Stimulated activated CD8-positive, alpha-beta memory T cell treated with anti-CD3 and anti-CD28 coated beads, Interleukin-2, amount 100 ng/mL, for 48 hours (primary cell): ENCODE data around the gene TFF1.

ENCODE experiments used
- DNase-seq, 2 donors: peaks; one replicate each; pipeline ENCODE4 v3.0.0-alpha.2; 2020; ENCODE audit warnings: low read depth in 2 of 2

TFF1 gene

DNA sequence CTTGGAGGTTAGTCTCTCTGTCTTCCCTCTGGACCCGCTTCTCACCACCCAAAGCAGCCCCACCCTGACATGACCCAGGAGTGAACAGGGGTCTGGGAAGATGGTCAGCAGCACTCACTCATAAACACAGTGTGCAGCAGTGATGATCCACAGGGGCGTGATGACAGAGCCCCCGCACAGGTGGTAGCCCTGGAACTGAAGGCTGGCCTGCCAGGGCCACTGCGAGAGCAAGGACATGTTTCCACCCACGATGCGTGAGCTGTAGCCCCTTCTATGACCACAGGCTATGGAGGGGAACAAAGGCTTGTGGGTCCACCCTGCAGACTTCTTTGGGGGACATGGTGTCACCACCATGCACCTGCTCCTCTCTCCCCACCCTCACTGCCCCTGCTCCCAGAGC lies 16.6 kb upstream of the TFF1 start:
- no peak for DNase-seq

DNA sequence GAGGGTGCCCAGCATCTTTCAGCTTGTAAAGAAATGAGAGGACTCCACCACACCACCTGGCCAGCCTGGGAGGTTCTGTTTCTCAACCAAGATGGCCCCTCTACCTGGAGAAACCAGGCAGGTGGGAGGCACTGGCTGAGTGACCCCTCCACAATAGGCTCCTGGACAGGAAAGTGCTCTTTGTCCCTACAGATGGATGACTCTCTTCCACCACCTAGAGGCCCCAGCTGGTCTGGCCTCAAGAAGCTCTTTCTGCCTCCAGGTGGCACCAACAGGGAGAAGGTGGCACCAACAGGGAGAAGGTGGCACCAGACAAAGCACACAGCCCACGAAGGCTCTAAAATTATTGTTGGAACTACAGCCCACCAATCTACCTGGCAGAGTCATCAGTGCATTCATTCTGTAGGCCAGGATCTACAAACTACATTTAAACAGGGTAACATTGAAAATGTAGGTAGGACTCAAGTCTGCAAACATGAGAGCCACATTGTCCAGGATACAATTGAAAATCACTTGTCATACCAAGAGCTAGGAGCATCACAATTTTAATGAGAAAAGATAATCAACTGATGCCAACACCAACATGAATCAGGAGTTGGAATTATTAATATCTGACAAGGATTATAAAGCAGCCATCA lies 15.1 kb upstream of the TFF1 start:
- no peak for DNase-seq

DNA sequence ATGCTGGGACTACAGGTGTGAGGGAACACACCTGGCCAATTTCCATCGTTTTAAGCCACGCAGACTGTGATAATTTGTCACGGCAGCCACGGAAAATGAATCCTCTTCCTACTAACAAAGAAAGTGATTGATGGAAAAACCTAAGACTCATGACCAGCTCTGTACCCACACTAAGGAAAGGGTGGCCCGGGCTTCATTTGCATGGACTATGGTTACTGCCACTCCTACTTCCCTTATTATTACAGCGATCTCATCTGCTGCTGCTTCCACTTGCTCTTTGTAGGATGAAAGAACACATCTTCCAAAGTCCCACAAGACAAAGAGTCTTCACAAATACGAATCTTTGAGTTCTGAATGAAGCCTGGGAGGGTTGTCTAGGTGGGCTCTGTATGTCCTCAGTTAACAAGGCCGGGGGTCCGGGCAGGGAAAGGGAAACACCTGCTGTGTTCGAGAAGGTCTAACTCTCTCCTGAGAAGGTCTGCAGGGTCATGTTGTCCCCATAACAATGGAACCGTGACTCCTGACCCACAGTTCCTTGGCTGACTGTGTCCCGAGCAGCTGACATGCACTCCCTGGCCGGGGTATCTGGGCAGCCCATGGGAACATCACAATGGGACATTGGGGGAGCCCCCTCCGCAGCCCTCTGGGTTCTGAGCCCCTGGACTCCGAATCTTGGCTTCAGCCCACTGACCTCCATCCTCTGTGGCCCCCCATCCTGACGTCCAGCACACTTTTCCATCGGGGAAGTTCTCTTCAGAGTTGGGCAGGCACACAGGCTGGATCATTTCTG lies 13.3 kb upstream of the TFF1 start:
- no peak for DNase-seq

DNA sequence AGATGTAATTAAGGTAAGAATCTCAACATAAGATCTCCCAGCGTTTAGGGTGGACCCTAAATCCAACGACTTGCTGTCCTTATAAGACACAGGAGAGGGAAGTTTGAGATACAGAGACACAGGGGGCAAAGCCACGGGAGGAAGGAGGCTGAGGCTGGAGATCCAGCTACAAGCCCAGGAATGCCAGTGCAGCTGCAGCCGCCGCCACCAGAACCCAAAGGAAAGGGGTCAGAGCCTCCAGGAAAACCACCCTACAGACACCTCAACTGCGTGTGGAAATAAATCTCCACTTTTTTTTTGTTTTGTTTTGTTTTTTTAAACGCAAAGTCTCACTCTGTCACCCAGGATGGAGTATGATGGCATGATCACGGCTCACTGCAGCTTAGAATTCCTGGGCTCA lies 12.1 kb upstream of the TFF1 start:
- DNase-seq = no peak

DNA sequence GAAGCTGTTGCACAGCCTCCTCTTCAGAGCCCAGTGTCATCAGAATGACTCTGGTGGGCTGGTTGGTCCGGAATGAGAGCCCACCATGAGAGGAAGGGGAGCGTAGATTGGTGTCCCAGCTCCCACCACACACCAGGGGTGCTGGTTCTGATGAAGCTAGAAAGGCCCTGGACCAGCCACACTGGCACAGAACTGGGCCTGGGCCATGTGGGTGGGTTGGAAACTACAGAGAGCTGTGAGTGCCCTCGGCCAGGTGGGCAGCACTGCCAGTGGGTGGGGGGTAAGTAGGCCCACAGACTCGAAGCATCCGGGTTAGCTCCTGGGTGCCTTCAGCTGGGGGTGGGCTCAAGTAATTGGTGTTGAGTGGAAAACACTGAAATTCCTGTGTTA lies 11.6 kb upstream of the TFF1 start:
- no peak for DNase-seq

DNA sequence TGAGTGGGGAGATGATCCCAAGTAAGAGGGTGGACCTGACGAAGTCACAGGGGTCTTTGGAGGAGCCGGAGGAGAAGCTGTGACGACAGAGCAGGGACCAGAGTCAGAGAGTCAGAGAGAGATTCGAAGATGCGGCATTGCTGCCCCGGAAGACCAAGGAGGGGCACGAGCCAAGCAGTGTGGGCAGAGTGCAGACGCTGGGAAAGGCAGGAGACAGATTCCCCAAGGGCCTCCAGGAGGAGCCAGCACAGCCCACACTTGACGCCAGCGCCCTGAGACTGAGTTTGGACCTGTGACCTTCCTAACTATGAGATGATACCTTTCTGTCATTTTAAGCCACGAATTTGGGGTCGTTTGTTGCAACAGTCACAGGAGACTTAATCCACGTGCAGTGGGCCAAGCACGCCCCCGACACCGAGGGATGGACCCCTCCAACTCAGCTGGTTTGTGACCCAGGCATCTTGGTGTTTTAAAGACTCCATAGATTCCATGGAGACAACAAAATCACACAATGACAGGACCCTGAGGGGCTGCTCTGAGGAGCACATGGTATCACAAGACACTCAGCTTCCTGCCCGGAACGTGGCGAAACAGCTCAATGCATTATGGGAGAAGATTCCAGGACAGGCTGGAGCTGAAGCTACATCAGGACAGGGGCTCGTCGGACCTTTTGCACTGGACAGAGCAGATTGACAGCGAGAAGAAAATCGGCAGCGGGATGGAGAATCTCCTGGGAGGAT lies 11.0 kb upstream of the TFF1 start:
- no peak for DNase-seq

DNA sequence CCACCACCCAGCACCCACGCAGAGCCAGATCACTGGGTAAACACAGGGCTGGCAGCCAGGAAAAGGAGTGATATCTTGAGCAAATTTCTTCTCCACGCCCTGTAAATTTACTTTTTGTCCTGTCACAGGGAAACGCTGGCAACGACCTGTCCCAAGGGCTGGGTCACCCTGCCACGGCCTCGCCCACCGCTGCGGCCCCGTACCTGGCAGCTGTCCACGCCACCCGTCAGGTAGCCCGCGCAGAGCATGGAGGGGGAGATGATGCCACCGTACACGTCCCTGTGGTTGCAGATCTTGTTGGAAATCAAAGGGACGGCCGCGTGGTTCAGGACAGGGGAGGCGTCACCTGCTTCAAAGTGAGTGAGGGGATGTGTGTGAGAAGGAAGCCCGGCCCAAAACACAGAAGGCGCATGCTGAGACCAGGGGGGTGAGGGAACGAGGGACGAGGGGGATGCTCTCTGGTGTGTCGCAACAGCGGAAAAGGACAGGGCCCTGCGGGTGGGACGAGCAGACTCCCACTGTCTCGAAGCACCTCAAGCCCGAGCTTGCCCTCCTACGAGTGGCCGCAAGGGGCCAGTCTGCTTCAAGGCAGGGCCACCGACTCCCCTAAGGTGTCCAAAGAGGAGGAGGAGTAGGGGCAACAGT lies 10.1 kb upstream of the TFF1 start:
- DNase-seq = no peak

DNA sequence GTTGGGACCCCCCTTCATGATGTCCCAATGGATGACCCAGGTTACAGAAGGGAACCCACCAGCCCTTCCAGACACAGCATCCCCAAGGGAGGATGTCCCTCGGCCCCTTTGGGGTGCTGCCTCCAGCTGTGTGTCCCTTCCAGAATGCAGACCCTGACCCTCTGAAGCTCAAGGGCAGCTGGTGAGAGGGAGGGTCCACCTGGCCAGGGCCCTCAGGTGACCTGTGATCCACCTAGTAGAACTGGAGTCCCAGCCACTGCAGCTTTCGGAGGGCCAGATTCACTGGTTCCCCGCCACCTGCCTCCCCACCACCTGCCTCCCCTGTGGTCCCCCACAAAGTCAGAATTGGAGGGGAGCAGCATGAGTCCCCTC lies 9.6 kb upstream of the TFF1 start:
- DNase-seq = no peak

DNA sequence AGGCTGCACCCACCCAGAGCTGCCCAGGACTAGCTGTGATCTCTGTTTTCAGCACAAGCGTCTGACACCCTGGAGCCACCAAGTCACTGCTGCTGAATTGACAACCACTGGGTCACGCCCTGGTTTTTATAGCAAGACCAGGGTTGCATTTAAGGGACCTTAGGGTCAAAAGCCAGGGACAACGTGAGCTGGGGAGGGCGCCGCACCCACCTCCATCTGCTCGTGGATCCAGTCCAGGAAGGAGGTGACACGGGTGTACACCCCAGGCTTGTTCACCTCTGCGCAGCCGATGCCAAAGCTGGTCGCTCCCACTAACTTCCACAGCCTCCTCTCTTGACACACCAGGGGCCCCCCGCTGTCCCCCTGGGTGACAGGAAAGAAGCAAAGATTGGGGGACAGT lies 9.2 kb upstream of the TFF1 start:
- no peak for DNase-seq

DNA sequence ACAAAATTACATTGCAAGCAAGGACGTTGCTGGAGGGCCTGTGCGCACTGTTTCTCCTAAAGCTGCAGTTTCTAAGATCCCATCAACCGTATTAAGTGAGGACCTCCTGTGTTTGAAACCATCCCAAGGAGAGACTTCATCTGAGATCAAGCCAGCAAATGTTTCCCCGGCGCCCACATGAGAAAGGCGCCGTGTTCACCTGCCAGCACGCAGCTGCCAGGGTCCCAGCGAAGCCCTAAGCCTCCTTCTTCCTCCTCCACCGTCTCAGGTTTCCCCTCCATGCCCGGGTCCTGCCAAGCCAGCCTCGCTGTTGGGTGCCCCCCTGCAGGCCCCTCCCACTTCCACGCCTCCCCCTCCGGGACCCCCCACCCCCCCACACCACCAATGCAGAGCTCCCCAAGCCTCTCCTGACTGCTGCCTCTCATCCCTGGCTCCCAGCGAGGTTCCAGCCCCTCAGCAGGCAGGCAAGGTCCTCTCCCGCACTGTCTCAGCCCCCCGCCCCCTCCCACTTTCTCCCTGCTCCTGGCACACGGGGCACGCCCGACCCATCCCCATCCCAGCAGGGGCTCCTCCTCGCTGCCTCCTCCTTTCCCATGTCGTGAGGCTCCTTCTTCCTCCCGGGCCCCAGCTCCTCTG lies 8.6 kb upstream of the TFF1 start:
- no peak for DNase-seq

DNA sequence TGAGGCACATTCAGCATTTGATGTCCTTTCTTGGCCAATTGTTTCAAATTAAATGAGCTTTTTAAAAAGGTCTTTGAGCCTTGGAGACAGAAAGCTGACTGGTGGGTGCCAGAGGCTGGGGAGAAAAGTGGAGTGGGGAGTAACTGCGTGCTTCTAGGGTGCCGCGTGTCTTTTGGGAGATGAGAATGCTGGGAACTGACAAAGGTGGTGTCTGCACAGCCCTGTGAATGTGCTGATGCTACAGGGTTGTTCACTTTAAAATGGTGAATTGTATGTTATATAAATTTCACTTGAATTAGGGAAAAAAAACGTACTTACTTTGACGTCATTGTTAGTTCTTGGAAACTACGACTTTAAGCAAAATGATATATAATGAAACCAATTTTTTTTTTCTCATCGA lies 8.1 kb upstream of the TFF1 start:
- DNase-seq = no peak

DNA sequence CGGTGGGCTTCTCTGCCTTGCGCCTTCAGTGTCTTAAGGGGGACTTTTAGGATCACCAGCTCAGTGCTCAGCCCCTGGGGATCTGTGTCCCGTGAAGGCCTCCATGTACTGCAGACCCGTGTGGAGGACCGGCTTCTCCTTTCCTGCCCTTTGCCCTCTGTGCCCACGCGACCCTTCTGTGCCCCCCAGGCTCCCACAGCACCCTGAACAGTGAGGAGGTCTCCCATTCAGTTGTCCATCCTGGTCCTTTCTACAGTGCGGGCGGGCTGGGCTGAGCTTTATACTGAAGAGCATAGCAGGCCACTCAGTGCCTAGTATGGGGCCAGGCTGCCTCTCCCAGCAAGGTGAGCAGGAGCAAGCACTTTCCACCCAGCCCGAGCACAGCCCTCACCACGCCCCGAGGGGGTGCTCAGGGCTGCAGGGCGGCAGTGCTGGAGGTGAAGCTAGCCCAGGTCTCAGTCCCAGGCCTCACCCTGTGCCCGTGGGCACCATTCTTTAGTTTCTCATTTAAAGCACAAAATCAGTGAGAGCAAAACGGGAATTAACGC lies 7.6 kb upstream of the TFF1 start:
- DNase-seq = no peak

DNA sequence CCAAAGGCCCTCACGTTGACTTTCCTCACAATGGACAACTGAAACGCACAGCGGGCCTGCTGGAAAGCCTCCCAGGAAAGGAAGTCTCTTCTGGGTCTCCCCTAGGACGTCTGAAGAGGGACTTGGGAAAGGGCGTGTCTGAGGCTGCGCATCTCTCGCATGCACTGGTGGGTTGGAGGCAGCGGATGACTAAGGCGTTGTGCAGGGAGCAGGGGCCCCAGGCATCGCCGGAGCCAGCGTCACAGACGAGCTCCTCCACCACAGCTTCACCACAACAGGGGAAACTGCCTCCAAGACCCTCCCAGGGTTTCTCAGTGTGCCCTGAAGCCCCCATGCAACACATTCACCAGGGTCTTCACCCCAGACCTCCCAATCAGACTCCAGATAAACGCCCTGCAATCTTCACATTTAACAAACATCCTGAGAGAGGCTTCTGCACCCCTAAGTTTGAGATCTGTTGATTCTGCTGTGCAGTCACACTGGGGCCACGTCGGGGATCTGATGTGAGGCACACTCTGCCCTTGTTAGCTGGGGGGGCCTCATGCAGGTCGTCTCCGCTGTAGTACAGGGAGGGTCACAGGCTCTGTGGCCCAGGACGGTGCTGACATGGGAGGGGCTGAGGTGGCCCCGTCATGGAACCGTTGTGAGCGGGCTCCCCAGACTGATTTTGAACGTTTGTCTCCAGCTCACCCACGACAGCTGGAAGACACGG lies 7.0 kb upstream of the TFF1 start:
- peak; percentile 37 to 47 for DNase-seq

DNA sequence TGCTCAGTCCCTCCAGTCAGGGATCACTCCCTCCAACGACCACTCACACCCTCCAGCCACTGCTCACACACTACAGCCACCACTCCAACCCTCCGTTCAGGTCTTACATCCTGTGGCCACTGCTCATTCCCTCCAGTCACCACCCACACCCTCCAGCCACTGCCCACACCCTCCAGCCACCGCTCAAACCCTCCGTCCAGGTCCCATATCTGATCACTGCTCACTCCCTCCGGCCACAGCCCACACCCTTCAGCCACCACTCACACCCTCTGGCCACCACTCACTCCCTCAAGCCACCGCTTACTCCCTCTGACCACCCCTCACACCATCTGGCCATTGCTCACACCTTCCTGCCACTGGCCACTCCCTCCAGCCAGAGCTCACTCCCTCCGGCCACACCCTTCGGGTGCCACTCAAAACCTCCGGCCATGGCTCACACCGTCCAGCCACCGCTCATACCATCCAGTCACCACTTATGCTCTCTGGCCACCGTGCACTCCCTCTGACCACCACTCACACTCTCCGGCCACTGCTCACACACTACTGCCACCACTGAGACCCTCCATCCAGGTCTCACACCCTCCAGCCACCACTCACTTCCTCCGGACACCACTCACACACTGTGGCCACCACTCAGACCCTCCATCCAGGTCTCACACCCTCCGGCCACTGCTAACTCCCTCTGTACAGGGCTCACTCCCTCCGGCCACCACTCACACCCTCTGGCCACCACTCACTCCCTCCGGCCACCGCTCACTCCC lies 4.7 kb upstream of the TFF1 start:
- no peak for DNase-seq

DNA sequence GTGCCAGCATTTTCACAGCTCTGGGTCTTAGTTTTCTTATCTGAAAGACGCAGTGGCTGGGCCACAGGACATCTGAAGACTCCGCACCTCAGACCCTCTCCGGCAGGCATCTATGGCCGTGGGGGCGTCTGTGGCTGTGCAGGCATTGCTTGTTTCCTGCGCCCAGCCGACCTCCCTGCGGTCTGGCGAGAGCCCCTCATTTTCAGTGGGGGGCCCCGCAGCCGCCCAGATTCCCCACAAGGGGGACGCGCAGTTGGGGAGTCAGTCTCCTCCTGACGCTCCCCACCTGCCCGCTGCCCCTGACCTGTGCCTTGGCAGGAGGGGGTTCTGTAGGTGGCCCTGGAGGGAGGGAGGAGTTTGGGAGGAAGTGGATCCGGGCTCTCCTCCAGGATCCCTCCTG lies 3.5 kb upstream of the TFF1 start:
- no peak for DNase-seq

DNA sequence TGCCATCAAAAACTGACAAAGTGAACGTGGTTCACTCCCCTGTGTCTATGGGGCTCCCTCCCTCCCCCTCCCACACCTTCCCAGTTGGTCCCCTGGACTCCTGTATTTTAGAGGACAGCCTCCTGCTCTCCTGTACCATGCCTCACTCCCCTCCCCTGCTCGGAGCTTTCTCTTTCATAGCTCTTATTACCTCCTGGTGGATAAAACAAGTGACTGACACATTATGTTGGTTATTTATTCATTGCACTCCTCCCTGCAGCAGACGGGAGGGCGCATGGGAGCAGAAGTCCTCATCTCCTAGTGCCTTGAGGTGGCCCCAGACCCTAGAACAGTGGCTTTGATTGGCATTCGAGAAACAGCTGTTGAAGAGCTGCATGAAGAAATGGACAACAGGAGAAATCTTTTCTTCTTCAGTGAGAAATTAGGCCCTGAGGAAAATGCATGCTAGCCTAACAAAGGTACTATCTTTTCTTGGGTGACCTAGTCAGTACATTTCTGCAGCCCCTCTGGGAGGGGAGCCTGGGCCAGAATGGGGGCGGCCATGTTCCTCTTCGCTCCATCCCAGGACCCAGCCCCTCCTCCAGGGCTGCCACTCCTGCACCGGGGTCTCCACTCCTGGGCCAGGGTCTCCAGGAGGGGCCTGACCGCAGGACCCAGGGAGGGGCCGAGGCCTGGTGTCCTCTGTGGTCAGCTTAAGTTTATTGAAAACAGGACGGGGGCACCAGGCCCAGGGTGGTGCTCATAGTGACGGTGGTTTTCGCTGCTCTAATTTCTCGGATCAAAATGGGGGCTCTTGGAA lies 1.2 kb upstream of the TFF1 start:
- DNase-seq = no peak

DNA sequence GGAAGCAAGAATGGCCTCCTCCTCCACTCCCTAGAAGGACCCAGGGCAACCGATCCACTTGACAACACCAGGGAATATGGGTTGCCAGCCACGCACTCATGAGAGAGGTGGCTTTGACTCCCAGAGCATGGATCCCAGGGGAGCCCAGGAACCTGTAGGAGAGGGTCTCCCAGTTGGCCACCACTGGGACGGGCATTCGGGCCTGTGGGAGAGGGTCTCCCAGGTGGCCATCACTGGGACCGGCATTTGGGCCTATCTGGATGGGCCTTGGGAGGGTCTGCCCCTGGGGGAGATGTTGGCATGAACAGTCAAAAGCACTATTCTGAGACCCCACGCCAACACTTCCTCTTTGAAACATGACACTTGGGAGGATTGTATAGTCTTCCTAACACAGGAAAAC lies 565 bp downstream of the TFF1 start:
- DNase-seq = no peak

DNA sequence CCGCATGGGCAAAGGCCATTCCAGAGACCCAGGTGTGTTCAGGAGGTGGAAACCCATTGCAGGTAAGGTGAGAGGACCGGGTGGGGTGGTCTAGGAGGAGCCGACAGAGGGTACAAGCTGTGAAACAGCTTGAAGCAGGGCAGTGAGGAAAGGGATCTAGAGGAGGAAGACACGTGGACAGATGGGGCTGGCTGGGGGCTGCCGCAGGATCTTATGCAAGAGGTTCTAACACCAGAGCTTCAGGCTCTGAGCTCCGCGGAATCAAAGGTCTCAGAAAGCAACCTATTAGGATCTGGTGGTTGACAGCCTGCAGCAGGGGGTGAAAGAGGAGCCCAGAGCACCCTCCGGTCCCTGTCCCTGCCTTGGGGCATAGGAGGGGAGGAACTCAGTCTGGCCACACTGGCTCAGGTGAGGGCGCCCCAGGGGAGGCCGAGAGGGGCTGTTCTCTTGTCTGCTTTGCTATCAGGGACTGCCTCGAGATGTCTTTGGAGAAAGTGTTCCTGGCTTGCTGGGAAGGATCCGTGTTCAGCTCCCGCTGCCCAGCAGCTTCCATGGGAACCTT lies 1.9 kb downstream of the TFF1 start:
- DNase-seq = no peak

DNA sequence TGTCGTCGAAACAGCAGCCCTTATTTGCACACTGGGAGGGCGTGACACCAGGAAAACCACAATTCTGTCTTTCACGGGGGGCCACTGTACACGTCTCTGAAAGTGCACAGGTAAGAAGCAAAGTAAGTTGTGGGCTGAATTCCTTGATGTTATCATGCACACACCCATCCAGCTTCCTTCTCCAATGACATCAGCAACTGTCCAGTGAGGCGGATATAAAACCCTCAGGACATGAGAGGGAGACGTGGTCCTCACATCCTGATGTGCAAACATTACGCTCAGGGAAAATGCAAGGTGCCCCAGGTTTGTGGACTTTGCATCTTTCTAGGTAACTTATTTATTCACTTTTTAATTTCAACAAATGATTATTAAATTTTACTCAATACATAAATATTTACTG lies 3.0 kb downstream of the TFF1 start:
- DNase-seq = no peak
